ACHN (cell line): ENCODE measurements around the gene PHLPP2.

Source experiments
- DNase-seq: peaks from one replicate; pipeline ENCODE4 v3.0.0-alpha.2; 2015
- in situ Hi-C: cut with HindIII; loops from 2 replicates; pipeline ENCODE4 v1.10.0; 2017; ENCODE audit warnings: low sequenced_read_pairs, low pct_ligation_motif_present, low pct_unique_long_range_greater_than_20kb

PHLPP2 gene

GRCh38 chr16:71672803-71673581 is 51.5 kb downstream of the PHLPP2 start:
- in situ Hi-C loops: no loop called here
- no peak for DNase-seq

DNA sequence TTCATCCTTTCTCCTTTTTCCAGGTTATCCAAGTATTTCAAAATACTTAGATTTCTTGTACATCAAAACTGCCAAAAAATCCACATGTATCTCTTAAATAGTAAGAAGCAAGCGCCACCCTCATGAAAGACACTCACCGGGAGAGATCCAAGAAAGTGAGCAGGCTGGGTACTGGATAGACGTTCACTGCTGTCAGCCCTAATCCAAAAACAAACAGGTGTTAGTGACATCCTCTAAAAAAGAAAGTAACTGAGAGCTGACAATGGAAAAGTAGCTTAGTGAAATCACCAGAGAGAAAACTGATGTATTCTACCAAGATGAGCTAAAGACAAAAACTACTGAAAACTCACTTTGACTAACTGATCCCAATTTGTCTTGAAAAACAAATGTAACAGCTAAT is 52.4 kb downstream of the PHLPP2 start:
- in situ Hi-C loops: no loop called here
- DNase-seq: no peak

DNA sequence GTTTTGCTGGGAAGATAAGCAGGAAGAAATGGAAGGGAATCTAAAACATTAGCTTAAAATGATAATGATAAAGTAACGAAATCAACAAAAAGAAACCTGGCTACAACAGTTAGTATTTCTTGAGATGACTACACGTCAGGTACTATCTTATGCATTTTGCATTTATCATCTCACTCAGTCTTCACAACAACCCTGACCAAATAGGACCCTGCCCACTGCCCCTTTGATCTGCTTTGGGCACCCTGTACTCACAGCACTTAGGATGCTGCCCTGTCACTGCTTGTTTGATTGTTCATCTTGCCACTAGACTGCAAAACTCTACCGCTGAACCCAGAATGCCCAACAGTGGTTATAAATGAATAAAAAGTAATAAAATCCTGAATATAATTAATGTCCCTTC is 53.3 kb downstream of the PHLPP2 start:
- DNase-seq: no peak
- in situ Hi-C loops: no loop called here

GRCh38 chr16:71670537-71670936 is 54.0 kb downstream of the PHLPP2 start:
- in situ Hi-C loops: no loop called here
- no peak for DNase-seq

DNA sequence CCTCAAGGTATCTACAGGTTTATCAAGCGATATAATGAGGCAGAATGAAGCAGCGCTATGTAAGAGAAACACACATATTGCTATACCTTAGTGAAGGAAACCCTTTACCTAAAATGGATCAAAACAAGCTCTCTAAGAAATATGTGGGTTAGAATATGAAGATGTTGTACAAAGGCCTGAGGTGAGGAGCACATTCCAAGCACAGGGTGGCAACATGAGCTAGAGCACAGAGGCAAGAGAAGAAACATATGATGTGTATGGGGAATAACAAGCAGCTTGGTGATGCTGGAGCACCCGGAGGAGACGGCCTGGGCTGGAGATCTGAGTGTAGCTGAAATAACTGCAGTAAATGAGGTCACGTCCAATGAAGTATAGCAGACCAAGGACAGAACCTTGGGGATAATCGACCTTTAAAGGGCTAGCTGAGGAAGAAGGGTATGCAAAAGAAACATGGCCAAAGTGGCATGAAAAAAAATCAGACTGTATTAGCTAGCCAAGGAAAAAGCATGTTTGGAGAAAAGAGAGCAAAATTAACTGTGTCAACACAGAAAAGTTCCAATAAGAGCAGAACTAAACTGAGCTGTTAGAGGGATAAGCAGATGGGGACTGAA is 54.5 kb downstream of the PHLPP2 start:
- no peak for DNase-seq
- in situ Hi-C loops: no loop called here

DNA sequence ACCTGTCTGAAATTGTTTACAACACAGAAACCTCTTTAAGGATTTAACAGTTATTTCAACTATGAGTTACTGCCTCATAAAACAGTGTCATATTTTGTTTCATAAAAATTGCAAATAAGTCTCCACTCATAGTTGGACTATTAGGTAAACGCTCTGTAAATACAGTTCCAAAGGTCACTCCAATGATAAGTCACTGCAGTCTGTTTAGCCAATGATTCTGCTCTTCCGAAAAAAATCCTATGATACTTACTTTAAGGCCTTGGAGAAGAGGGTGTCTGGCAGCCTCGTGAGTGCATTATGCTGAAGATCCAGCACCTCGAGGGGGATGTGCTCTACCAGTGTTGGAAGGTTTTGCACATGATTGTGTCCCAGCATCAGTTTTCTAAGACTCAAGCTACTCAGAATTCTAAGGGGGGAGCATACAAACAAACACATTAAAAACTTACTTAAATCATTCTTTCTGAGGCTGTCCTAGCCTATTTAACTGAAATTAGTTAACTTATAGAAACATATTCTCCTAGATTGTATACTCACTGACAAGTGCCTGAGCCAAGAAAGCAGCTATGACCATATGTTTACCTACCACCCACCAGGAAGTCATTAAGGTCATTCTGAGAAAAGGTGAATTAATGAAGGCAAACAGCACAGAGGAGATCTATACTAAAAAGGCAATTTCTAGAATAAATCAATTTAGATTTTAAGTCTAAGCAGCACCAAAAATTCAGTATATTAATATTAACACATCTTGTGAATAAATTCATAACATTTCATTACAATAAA is 57.4 kb downstream of the PHLPP2 start:
- in situ Hi-C loops: no loop called here
- no peak for DNase-seq

DNA sequence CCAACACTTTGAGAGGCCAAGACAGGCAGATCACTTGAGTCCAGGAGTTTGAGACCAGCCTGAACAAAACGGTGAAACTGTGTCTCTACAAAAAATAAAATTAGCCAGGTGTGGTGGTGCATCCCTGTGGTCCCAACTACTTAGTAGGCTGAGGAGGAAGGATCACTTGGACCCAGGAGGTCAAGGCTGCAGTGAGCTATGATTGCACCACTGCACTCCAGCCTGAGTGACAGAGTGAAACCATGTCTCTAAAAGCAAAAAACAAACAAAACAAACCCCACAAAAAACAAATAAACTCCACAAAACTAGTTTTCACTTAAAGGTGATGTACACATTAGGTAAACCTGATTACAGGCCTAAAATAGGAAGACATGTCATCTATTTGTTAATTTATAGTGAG is 58.2 kb downstream of the PHLPP2 start:
- no peak for DNase-seq
- in situ Hi-C loops: no loop called here

DNA sequence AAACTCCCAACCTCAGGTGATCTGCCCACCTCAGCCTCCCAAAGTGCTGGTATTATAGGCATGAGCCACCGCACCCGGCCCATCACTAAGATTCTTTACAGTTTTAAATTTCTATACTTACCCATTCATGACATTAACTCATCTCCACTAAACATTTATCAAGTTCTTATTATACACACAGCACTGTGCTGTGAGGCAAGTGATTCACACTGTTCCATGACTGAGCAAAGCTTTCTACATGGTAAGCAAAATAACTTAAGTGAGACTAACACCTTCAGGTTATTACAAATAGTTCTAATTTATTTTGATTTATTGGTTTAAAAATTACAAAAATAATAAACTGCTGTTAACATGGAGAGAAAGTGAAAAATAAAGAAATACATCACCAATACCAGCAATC is 65.0 kb downstream of the PHLPP2 start:
- DNase-seq: no peak
- in situ Hi-C loops: no loop called here

GRCh38 chr16:71658771-71659170 is 65.7 kb downstream of the PHLPP2 start:
- in situ Hi-C loops: no loop called here
- DNase-seq: peak; percentile 82

DNA sequence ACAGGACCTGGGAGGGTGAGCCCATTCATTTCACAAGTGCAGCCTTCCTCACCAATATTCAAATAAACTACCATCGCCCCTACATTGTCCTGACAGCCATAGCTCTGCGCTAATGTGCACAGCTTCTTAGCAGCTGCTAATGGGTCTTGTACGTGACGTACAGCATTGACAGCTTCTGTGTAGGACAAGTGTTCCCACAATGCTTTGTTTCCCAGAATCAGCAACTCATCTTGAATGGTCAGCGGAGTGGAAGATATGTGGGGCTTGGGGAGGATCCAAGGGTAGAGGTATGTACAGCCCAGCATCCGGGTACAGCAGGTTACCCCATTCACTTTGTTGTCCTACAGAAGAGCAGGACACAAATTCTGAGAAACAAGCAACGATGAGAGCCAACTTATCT is 74.8 kb downstream of the PHLPP2 start:
- DNase-seq: no peak
- in situ Hi-C loops: no loop called here

GRCh38 chr16:71648921-71649320 is 75.6 kb downstream of the PHLPP2 start:
- in situ Hi-C loops: no loop called here
- peak; percentile 27 for DNase-seq

DNA sequence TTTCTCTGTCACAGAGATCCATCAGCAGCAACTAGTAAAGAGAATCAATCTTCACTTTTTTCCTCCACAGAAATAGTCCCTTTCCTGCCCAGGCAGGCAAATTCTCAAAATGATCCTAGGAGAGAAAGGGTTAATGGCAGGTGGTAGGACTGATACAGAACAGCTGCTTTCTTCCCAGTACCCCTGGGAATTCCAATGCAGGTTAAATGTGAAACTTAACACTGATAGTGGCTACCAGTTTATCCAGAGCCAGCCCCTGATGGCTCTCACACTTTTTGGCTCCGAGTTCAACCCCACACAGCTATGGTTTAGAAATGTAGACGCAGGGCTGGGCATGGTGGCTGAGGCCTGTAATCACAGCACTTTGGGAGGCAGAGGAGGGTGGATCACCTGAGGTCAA is 76.3 kb downstream of the PHLPP2 start:
- in situ Hi-C loops: no loop called here
- no peak for DNase-seq

DNA sequence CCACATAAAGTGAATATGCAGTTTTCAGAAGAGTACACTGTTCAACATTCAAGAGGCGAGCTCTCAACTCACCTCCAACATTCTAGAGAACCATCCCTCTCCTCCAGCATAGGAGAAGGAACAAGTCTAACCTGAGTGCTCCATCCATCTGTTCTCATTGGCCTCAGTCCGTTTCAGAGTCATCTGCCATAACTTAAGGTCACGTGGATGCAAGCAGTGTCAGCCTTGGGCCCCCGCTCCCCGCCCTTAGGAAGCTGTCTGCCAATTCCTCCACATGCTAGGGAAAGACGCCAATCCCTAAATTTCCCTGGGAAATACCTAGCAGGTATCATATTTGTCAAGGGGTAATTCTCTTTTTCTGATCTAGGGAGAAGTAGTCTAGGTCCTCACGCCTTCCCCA is 77.1 kb downstream of the PHLPP2 start:
- DNase-seq: no peak
- in situ Hi-C loops: no loop called here

DNA sequence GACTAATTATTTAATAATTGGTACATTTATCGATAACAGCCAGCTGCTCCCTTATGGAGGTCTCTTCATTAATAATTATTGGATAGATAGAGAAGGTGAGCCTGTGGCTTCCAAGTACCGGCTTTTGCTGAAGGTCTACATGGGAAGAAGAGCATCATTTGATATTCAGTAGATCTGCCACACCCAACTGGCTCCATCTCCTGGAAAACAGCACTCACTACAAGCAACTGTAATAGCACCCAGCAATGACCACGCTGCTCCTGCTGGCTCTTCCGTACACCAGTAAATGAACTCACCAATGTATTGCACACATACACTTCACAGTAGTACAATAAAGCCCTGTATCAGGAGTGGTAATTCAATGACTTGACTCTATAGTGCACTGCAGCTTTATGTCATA is 79.1 kb downstream of the PHLPP2 start:
- in situ Hi-C loops: no loop called here
- DNase-seq: peak; percentile 58

GRCh38 chr16:71637398-71637797 is 87.1 kb downstream of the PHLPP2 start:
- no peak for DNase-seq
- in situ Hi-C loops: no loop called here

- no peak for DNase-seq
- in situ Hi-C loops: no loop called here
Measured at GRCh38 chr16:71635632-71636031, 88.9 kb downstream of the PHLPP2 start.

DNA sequence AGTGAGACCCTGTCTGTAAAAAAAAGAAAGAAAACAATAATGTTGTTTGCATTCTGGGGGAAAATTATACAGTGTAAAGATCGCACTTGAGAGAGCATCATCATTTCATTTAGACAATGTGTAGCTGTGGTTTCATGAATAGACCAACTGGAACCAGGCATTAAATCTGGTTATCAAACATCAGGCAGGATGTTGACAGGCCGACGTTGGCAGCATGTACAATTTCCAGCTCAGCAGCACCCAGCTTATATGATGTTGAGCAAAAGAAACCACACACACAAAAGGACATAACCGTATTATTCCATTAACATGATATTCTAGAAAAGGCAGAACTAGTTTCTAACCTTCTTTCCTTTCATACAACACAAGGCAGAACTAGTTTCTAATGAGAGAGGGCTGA is 92.7 kb downstream of the PHLPP2 start:
- DNase-seq: no peak
- in situ Hi-C loops: no loop called here

DNA sequence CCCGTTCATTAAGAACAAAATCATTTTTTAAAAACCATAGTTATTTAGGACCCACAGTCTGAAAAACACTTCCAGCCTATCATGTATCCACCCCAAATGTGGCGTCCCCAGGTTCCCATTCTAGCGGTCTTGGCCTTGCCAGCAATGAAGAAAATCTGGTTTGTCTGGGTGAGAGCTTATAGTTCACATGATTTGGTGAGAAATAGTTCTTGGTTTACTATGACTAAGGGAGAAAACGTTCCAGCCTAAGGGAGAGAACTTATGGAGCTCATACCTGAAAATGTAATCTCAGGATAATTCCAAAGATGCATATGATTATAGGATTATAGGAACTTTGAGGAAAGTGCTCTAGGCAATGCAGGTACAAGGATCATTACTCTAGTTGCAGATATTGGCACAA is 93.7 kb downstream of the PHLPP2 start:
- DNase-seq: no peak
- in situ Hi-C loops: no loop called here

DNA sequence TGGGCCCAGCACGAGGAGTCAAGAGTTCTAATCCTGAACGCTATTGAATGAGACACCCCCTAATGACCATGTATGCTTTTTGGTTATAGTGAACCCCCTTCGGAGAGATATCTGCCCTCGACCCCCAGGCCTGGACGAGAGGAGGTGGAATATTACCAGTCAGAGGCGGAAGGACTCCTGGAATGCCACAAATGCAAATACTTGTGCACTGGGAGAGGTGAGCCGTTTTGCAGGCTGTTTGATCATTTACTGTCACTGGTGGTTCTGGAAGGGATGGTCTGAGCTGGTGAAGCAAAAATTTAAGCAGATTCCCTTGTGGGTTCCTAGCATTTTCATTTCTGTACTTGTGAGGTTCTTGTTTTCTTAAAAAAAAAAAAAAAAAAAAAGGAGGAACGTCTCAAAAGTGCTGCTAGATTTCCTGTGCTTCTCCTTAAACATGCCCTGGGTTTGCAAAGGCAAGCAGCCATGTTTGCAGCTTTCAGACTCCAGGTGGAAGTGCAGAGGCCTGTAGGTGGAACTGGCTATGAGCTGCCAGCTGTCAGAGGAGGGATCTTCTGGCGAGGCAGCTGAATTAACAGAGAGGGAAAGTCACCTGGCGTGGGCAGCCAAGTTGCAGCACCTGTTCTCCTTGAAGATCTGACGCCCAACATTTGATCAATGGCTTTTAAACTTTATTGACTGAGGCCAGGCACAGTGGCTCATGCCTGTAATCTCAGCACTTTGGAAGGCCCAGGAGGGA is 95.1 kb downstream of the PHLPP2 start:
- in situ Hi-C loops: no loop called here
- no peak for DNase-seq
